GM21723 (cell line): Measurements from ENCODE around the gene KCNK5.

Experiments used
- ATAC-seq: cut with Tn5 transposase; IDR thresholded peaks from one replicate; pipeline ENCODE4 v1.9.1; 2021; ENCODE audit warnings: mild to moderate bottlenecking, moderate library complexity; ENCODE audit not compliant: unreplicated experiment

KCNK5 gene

GRCh38 chr6:39228992-39229767 lies at the start of gene KCNK5:
Gene KCNK5, minus strand, starts transcription at chr6:39229475. Its CDS starts 364 bp downstream, at chr6:39229111.
- peak; percentile 74 for ATAC-seq

DNA sequence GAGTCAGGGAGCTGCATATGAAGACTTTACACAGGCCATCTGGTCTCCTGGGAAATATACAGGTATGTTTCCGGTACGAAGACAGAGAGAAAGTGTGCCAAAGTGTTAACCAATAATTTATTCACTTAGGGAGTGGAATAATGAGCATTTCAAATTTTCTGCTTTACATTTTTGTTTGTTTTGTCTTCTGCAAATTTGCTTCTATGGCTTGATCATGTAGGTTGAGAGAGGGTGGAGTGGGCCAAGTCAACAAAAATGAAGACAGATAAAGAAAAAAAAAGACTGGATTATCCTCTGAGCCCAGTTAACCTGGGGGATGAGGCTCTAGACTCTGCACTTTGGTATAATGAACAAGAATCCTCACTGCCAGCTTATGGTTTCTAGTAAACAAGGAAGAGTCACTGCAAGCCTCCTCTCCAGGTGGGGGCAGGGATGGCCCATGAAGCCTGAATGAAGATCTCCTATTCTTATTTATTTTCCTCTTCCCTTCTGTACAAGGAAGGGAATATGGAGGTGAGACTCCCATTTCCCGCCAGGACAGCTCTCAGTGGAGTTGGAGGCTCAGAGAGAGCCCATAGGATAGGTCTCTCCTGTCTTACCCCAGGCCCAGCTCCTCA lies 47.2 kb upstream of the KCNK5 start:
- no peak for ATAC-seq

DNA sequence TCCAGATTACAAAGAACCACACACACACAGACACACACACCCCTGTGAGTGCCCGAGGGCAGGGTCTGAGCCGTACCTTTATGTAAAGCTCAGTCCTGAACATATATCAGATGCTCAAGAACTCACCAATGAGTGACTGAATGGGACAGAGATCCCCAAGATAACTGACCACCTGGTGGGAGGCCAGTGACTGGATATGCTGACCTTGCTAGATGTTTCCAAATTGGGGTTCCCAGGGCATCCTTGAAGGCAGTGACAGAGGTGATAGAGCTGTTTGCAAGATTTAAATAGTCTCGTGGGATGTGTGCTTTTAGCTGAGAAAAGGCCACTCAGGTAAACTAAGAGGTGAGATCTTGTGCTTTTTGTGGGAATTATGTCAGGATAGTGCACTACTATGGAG lies 45.6 kb upstream of the KCNK5 start:
- ATAC-seq = no peak

- no peak for ATAC-seq
Measured at GRCh38 chr6:39274471-39274870, 45.2 kb upstream of the KCNK5 start.

- no peak for ATAC-seq
Measured at GRCh38 chr6:39273406-39273821, 44.1 kb upstream of the KCNK5 start.

DNA sequence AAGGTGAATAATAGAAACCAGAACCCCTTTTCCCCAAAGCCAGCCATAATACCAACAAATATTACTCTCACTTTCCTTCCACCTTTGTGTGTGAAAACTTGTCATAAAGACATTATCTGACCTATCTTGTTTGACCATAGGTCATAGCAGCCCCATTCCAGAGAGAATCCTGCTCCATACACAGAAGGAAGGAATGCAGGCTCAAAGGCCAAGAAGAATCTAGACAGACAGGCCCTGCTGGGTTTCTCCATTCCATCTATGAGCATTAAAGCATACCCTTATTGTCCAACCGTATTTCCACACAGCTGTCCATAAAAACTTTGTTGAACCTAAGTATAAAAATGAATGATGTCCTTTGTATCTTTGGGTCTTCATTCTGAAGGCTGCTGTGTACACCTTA lies 40.7 kb upstream of the KCNK5 start:
- no peak for ATAC-seq

DNA sequence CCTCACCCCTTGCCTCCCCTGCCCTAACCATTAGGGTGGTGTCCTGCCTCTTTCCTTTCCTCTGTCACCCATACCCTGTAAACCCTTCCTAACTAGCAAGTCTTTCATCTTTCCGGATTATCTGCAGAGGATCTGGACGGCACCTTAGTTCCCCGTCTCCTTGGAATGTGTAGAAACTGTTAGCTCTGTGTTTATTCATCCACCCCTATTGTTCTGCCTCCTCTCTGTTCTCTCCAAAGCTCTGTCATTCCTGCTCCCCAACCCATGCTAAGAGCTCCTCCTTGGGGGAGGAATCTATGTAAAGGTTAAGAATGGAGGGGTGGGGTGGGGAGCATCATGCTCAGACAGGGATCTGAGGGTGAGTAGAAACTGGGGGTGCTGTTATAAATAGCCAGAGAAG lies 39.4 kb upstream of the KCNK5 start:
- no peak for ATAC-seq

DNA sequence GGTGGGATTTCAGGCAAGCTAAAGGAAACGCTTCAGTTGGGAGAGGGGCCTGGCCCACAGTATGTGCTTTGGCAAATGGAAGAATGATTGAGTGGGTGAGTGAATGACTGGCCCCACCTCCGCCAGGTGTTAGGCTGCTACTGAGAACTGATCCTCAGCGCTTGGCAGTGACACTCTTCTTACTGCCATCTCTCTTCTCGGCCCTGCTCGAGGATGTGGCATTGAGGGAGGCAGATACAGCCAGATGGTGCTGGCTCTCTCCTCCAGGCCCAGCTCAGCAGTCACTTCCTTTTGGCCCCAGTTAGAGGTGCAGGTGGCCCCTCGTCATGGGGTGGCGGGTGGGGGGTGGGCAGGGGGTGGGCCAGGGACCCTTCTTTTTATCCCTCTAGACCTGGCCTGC lies 38.9 kb upstream of the KCNK5 start:
- ATAC-seq = no peak

- ATAC-seq = no peak
Measured at GRCh38 chr6:39266782-39267355, 37.6 kb upstream of the KCNK5 start.

DNA sequence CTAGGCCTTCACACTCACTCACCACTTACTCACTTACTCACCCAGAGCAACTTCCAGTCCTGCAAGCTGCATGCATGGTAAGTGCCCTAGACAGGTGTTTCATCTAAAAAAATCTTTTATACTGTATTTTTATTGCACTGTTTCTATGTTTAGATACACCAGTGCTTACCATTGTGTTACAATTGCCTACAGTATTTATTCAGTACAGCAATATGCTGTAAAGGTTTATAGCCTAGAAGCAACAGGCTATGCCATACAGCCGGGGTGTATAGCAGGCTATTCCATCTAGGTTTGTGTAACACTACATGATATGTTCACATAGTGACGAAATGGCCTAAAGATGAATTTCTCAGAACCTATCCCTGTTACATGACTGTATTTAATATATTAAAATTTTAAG lies 37.1 kb upstream of the KCNK5 start:
- no peak for ATAC-seq

DNA sequence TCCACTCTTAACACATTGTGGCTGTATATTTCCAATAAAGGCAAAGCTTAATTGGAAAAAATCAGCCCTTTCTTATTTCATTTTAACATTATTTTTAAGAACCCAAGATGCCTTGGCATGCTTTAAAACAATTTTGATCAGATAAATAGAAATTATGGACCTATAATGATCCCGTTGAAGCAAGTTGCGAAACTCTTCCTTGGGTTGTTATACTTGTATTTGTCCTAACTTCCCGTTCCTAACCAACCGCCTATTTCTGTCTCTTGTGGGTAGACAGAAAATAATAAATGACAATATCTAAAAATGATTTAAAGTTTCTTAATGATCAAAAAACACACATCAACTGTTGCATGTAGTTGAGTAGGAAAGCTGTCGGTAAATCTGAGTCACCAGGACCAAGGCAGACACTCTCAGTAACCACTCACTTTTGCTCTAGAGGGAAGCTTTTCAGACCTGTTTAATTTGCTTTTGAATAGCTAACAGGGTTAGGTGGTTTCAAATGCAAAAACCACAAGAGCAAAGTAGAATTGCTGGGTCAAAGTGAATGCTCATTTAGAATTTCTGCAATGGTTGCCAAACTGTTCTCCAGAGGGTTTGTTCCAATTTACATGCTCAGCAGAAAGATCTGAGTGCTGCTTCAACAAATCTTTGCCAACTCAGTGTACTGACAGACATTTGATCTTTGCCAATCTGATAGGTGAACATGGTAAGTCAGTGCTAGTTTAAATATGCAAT lies 34.2 kb upstream of the KCNK5 start:
- no peak for ATAC-seq

GRCh38 chr6:39261751-39262150 lies 32.5 kb upstream of the KCNK5 start:
- no peak for ATAC-seq

DNA sequence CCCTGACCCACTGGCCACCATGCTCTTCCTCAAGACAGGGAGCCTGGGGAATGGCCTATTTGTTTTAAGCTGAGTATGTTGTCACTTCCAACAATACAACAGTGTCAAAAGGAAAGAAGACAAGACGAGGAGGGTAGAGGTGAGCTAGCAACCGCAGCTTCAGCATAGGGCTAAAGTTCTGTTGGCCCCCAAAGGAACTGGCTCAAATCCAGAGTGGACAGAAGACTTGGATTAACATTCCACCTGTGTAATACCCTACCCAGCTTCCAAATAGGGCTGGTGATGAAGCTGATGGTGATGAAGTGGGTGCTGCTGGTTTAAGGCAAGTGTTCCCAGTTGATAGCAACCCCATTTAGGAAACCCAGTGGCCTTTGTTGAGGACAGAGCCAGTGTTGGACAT lies 31.7 kb upstream of the KCNK5 start:
- ATAC-seq = no peak

DNA sequence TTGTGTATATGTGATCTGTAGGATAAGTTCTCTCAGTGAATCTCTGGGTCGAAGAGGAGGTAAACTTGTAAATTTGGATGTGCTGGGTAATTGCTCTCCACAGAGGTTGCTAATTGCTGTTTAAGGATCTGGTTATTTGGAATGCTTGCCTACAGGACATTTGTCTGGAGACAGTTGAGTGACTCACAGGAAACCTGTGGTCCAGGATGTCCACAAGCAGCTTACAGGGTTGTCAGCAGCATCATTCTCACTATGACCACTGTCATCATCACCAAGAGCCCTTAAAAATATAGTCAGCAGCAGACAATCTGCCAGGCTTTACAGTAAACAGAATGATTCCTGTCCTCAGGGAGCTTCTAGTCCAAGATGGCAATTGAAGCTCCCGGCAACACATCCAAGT lies 31.2 kb upstream of the KCNK5 start:
- no peak for ATAC-seq

DNA sequence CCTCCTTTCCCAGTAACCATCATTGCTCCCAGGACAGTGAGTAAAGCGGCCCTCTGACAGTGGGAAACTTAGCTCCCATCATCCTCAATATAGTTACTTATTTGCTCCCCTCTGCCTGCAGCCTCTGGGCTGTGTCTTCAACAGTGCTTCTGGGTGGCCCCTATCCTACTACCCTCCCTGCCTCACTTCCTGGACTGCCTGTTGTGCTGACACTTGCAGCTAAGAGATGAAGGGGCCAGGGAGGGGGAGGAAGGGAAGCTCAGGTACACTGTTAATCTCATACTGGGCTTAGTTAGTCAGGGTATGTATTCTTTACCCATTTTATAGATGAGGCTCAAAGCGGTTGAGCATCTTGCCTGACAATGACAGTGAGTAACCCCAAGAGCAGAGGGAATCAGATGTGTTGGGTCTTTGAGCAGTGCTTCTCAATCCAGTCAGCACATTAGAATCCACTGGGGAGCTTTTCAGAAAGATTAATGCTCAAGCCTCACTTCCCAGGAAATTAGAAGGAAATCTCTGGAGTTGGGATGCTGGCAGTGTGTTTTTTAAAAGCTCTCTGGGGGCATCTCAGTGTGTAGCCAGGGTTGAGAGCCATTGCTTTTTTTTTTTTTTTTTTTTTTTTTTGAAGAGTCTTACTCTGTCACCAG lies 27.1 kb upstream of the KCNK5 start:
- no peak for ATAC-seq

- ATAC-seq = no peak
Measured at GRCh38 chr6:39254999-39255535, 25.8 kb upstream of the KCNK5 start.

DNA sequence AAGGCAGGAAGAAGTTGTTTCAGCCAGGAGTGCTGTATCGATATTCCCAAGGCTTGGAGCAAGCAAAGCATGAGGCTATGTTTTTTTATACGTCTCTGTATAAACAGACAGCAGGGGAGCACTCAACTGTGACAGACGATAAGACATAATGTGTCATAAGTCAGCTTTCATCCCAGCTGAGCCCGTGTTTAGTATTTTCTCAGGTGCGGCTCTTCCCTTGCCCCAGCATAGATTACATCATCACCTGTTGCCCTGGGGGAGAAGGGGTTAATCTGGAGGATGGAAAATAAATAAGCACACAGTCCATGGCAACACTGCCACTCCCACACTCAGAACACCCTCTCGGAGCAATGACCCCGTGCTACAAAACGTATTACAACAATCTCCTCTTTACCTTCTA lies 22.1 kb upstream of the KCNK5 start:
- no peak for ATAC-seq

GRCh38 chr6:39250507-39250906 lies 21.2 kb upstream of the KCNK5 start:
- ATAC-seq = no peak

DNA sequence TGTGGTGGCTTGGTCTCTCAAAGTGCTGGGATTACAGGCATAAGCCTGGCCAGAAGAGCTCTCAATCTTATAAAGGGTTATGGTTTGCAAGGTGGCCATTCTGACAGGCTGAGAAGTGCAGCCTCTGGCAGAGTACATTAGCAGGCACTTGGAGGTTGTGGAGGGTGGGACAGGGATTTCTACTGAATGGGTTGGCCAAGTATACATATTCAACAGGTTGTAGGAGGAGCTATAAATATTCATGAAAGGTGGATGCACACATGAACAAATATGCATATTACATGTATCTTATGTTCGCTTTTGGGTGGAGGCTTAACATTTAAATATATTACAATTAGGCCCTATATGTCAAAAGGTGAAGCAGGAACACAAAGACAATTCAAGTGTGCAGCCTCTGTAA lies 20.0 kb upstream of the KCNK5 start:
- no peak for ATAC-seq

DNA sequence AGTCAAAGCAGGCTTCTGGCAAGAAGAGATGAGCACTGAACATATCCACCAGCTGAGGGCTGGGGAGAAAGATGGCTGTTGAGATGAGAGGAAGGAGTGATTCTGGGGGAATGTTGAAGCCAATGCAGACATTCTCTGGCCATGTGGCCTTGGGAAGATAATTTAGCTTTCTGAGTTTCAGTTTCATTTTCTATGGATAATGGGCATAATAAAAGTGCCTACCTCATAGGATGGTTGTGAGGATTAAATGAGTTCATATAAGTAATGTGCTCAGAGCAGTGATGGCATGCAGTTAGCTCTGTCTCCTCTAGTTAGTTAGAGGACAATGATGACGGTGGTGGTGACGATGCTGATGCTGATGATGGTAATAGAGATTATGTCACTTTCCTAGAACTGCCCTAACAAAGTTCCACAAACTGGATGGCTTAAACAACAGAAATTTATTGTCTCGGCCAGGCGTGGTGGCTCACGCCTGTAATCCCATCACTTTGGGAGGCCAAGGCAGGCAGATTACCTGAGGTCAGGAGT lies 18.5 kb upstream of the KCNK5 start:
- no peak for ATAC-seq

DNA sequence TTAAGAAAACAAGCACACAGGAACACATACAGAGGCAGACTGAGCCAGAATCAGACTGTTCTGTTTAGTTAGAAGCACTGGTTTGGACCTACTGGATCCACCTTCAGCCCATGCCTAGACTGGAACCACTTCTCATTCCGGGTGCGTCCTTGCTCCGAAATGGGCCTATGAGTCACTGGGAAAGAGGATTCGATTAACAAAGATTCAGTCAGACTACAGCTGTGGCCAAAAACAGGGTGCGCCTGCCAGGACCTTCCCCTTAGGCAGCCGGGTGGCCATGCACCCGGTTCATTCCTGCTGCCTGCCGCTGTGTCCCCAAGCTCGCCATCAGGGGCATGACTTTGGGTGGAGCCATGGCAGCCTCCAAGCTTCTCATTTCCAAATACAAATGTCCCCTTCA lies 14.5 kb upstream of the KCNK5 start:
- ATAC-seq = no peak
